HUES48 (cell line): ENCODE data around the gene CDC25A.

ENCODE experiments used
- H3K27ac ChIP-seq: one replicate; pipeline ENCODE4 v1.7.0; 2013; ENCODE audit warnings: low read depth, low read length, inconsistent platforms
- H3K27me3 ChIP-seq: 2 replicates; pipeline ENCODE4 v1.6.1; 2013; ENCODE audit warnings: mild to moderate bottlenecking, low read length; ENCODE audit not compliant: control insufficient read depth, insufficient read depth
- H3K36me3 ChIP-seq: 2 replicates; pipeline ENCODE4 v1.6.1; 2013; ENCODE audit warnings: low read length; ENCODE audit not compliant: control insufficient read depth, insufficient read depth
- H3K4me1 ChIP-seq: 2 replicates; pipeline ENCODE4 v1.6.1; 2013; ENCODE audit warnings: mild to moderate bottlenecking, low read length; ENCODE audit not compliant: control insufficient read depth, insufficient read depth
- H3K4me3 ChIP-seq: 2 replicates; pipeline ENCODE4 v1.5.1; 2013; ENCODE audit warnings: mild to moderate bottlenecking, low read depth, low read length
- H3K9ac ChIP-seq: 2 replicates; pipeline ENCODE4 v1.6.1; 2013; ENCODE audit warnings: mild to moderate bottlenecking, low read depth, low read length, moderate library complexity
- H3K9me3 ChIP-seq: 2 replicates; pipeline ENCODE4 v1.6.1; 2013; ENCODE audit warnings: low read length; ENCODE audit not compliant: control insufficient read depth, insufficient read depth

CDC25A gene

GRCh38 chr3:48196611-48197010 lies 8.4 kb upstream of the CDC25A start:
- Histone ChIP-seq H3K27me3 (no peaks in the 10 kb centered on the region), H3K4me3 (no peak overlapping the region), H3K27ac (no peak overlapping the region), H3K9me3 (no peaks in the 10 kb centered on the region), H3K9ac (no peak overlapping the region), H3K4me1 (peaks cover 9% of the 10 kb centered on the region; the same call in 1 of the 2 replicates), H3K36me3 (no peaks in the 10 kb centered on the region)

- H3K27ac ChIP-seq = no peak overlapping the region
- no peak overlapping the region for H3K9ac ChIP-seq
- H3K4me1 ChIP-seq = peaks cover 18% of the 10 kb centered on the region; the same call in 1 of the 2 replicates
- H3K27me3 ChIP-seq = no peaks in the 10 kb centered on the region
- H3K4me3 ChIP-seq = no peak overlapping the region
- H3K9me3 ChIP-seq = no peaks in the 10 kb centered on the region
- no peaks in the 10 kb centered on the region for H3K36me3 ChIP-seq
These were observed 6.3 kb upstream of the CDC25A start for GRCh38 chr3:48194446-48195071.

DNA sequence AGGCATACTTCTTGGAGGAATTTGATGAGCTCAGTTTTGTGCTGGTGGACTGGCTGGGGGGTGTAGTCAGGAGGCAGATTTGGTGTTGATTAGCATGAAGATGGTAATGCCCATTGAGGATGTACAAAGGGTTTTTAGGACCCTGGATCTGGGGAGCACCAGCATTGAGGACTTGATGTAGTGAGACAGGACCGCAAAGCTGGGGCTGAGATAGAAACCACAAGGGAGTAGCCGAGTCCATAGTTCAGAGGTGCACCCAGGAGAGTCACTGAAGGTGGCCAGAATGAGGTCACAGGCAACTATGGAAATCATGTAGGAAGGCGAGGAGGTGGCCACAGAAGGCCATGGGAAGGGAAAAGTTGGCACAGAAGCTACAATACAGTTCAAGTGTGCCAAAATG lies 2.7 kb upstream of the CDC25A start:
- Histone ChIP-seq H3K27me3 (no peaks in the 10 kb centered on the region), H3K36me3 (peaks cover 8% of the 10 kb centered on the region), H3K9ac (no peak overlapping the region), H3K4me1 (peaks cover 26% of the 10 kb centered on the region; the same call in 1 of the 2 replicates), H3K27ac (peak overlapping the region; percentile 37), H3K4me3 (no peak overlapping the region), H3K9me3 (no peaks in the 10 kb centered on the region)

- Histone ChIP-seq H3K4me3 (no peak overlapping the region), H3K27ac (no peak overlapping the region), H3K36me3 (peaks cover 24% of the 10 kb centered on the region), H3K27me3 (no peaks in the 10 kb centered on the region), H3K4me1 (peaks cover 22% of the 10 kb centered on the region; the same call in 1 of the 2 replicates), H3K9me3 (no peaks in the 10 kb centered on the region), H3K9ac (no peak overlapping the region)
These were observed 1.1 kb upstream of the CDC25A start for GRCh38 chr3:48189321-48189720.

DNA sequence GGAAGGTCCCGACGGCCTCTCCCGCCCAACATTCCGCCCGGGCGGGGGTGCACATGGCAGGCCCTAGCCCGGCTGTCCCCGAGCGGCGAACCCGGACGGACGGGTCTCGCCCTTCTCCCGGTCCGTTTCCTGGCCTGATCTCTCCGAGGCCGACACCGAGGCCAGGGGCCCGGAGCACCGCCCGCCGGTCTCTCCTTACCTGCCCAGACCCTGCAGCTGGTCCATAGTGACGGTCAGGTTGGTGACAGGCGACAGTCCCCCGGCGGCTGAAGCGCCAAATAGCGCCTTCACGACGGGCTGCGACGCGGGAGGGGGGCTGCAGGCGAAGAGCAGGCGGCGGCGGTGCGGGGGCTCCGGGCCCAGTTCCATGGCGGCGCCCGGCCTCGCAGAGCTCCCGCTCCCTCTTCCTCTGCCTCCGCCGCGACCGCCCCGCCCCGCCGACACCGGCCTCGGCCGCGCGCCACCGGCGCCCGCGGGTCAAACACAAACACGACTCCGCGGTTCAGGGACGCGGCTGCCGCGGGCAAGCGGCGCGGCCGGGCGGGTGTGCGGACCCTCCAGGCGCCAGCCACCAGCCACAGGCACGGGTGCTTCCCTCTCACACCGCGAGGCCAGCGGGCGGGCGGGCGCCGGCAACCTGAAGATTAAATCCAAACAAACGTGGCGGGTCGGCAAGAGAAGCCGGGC lies 495 bp downstream of the CDC25A start:
- no peaks in the 10 kb centered on the region for H3K9me3 ChIP-seq
- H3K9ac ChIP-seq = peak overlapping the region; percentile 96
- H3K4me3 ChIP-seq = peak overlapping the region; percentile 97
- H3K27me3 ChIP-seq = no peaks in the 10 kb centered on the region
- peak overlapping the region; percentile 96 for H3K27ac ChIP-seq
- H3K36me3 ChIP-seq = peaks cover 40% of the 10 kb centered on the region
- peaks cover 18% of the 10 kb centered on the region; the same call in 1 of the 2 replicates for H3K4me1 ChIP-seq

- H3K4me1 ChIP-seq = peaks cover 18% of the 10 kb centered on the region; the same call in 1 of the 2 replicates
- peak overlapping the region; percentile 96 for H3K9ac ChIP-seq
- H3K36me3 ChIP-seq = peaks cover 45% of the 10 kb centered on the region
- H3K27ac ChIP-seq = peak overlapping the region; percentile 96
- H3K27me3 ChIP-seq = no peaks in the 10 kb centered on the region
- peak overlapping the region; percentile 97 for H3K4me3 ChIP-seq
- no peaks in the 10 kb centered on the region for H3K9me3 ChIP-seq
These were observed 977 bp downstream of the CDC25A start for GRCh38 chr3:48187301-48187578.

DNA sequence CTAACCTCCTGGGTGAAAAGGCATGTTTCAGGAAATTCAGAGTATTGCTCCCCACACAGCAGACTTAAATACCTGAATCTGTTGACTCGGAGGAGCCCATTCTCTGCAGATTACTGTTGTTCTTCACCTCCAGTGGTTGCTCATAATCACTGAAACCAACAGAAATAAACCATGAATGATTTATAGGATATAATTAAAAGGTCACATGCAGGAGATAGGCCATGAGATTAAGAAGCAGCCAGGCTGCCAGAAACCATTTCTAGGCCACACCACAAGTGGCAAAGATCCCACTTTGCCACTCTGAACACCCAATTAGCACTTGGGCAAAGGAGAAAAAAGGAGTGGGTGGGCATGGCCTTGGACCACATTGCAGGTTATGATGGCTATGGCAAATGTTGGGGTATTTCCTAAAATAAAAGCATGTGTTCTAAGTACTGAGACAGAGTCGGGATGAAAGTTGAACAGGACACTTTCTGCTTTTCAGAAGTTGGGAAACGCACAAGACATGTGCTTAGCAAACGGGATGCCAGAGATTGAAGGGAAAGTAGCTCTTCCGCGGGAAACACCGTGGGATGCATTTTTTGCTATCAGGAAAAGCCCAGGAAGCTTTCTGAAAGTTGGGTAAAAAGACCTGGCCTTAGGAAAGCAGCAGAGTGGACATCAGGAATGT lies 1.5 kb downstream of the CDC25A start:
- Histone ChIP-seq H3K36me3 (peaks cover 49% of the 10 kb centered on the region), H3K4me1 (peaks cover 18% of the 10 kb centered on the region; the same call in 1 of the 2 replicates), H3K9me3 (no peaks in the 10 kb centered on the region), H3K27me3 (no peaks in the 10 kb centered on the region), H3K9ac (peak overlapping the region; percentile 96), H3K27ac (peak overlapping the region; percentile 96), H3K4me3 (peak overlapping the region; percentile 97)

GRCh38 chr3:48185129-48185528 lies 3.1 kb downstream of the CDC25A start:
- Histone ChIP-seq H3K27me3 (no peaks in the 10 kb centered on the region), H3K9ac (no peak overlapping the region), H3K36me3 (peaks cover 66% of the 10 kb centered on the region), H3K27ac (no peak overlapping the region), H3K9me3 (no peaks in the 10 kb centered on the region), H3K4me1 (peaks cover 8% of the 10 kb centered on the region; the same call in 1 of the 2 replicates), H3K4me3 (no peak overlapping the region)

GRCh38 chr3:48184299-48184698 lies 3.9 kb downstream of the CDC25A start:
- H3K4me1 ChIP-seq = peaks cover 8% of the 10 kb centered on the region; the same call in 1 of the 2 replicates
- H3K4me3 ChIP-seq = no peak overlapping the region
- no peaks in the 10 kb centered on the region for H3K9me3 ChIP-seq
- no peak overlapping the region for H3K27ac ChIP-seq
- no peaks in the 10 kb centered on the region for H3K27me3 ChIP-seq
- H3K36me3 ChIP-seq = peaks cover 74% of the 10 kb centered on the region
- H3K9ac ChIP-seq = no peak overlapping the region

DNA sequence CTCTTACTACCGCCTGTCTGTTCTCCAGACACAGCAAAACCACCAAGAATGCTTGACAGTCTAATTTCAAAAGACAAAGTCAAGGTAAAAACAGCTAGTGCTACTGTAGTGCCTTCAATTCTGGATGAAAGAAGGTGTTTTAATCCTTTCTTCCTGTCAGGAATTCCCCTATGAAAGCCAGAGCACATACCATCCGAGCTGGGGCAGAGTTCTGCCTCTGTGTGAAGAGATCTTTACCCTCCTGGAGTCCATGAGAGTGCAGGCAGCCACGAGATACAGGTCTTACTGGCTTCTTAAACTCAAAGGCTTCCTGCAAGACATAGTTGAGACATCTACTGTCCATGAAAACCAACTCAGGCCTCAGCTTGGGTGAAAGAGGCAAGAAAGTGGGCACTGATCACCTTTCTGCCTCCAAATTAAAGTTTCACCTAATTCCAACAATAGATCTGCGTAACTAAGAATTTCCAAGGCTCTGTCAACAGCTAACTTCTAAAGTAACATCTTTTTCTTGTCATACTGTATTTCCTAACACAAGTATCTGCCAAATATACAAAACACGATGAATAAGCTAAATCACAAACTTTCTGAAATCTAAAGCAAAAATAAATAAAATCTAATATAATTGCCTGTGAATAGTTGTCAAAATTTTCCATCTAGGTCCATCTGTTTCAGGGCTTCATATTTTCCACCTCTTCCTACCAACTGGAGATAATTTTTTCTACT lies 7.5 kb downstream of the CDC25A start:
- no peak overlapping the region for H3K9ac ChIP-seq
- H3K36me3 ChIP-seq = peaks cover 100% of the 10 kb centered on the region
- H3K27ac ChIP-seq = no peak overlapping the region
- no peak overlapping the region for H3K4me3 ChIP-seq
- H3K4me1 ChIP-seq = no peaks in the 10 kb centered on the region
- H3K27me3 ChIP-seq = no peaks in the 10 kb centered on the region
- H3K9me3 ChIP-seq = no peaks in the 10 kb centered on the region
